SW480 (cell line): ENCODE data around the gene PACSIN1.
A peak's percentile ranks its signal among the peaks of the same experiment; 100 is the strongest.
"Not testable (repeated sequence)": the region's sequence is repeated elsewhere in the genome, so short reads cannot be mapped to it uniquely, and the experiment has no call there.

Experiments
- DNase-seq: peaks from one replicate; pipeline ENCODE4 v3.0.0-alpha.2; 2016; ENCODE audit warnings: low spot score

The PACSIN1 gene

DNA sequence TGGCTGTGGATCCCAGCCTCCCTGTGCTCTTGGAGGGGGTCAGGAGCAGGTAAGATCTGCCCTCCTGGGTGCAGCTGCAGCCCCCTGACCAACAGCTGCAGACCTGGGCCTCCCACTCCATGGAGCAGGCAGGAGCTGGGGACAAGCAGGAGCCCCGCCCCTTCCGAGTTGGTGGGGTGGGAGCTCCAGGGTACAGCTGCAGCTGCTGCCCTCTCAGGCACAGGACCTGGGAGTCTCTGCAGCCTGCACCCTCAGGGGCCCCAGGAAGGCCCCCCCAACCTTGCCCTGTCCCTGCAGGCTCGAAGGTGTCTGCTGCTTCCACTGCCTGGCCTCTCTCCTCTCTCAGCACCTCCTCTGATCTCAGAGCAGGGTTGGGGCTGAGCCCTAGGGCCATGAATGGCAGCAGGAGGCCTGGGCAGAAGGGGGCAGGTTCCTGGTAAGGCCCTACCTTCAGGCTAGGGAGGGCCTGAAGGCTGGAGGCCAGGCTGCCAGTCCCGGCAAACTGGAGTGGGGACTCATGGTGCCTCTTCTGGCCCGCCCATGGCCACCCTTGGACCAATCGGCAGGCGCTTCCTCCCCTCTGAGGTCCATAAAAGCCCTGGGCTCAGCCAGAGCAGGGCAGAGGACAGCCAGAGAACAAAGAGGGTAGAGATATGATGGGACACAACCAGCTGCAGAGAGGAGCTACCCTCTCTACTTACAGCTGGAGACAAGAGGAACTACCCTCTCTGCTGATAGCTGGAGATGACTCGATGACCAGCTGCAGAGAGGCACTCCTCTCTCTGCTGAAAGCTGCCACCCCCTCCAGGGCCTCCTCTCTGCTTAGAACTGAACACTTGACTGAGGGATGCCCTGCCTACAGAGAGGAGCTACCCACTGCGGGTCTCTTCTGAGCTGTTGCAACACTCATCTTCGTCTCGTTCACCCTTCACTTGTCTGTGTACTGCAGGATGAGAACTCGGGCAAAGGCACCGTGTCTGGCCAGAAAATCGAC, 7.8 kb upstream of the PACSIN1 start:
- no peak for DNase-seq

GRCh38 chr6:34459899-34460593, 5.8 kb upstream of the PACSIN1 start:
- DNase-seq: peak; percentile 13

- no peak for DNase-seq
These were observed 4.9 kb upstream of the PACSIN1 start for GRCh38 chr6:34460796-34461507.

DNA sequence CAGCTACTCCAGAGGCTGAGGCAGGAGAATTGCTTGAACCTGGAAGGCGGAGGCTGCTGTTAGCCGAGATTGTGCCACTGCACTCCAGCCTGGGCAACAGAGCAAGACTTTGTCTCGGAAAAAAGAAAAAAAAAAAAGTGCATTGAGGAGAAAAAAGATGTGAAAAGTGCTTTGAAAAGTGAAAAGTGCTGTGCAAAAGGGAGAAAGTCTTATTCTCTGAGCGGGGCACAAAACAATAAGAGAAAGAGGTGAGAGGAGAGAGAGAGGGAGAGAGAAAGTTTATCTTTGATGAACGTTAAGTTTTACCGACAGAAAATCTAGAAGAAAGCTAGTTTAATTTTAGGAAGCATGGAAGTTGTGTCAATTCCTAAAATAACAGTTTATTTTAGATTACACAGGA, 3.9 kb upstream of the PACSIN1 start:
- DNase-seq: no peak

GRCh38 chr6:34462551-34462971, 3.3 kb upstream of the PACSIN1 start:
- DNase-seq: peak; percentile 70

DNA sequence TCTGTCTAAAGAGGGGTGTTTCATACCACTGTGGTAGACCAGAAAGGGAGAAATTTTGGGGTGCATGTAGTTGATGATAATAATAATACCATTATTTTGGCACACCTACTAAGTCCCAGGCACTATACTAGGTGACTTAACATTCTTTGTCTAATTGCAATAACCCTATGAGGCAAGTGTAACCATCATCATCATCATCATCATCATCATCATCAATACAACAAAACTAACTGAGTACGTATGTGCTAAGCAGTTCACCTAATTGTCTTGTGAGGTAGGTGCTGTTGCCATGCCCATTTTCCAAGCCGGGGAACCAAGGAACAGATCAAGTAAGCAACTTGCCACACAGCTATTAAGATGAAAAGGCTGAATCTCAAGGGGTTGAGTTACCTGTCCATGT, 2.6 kb upstream of the PACSIN1 start:
- no peak for DNase-seq

DNA sequence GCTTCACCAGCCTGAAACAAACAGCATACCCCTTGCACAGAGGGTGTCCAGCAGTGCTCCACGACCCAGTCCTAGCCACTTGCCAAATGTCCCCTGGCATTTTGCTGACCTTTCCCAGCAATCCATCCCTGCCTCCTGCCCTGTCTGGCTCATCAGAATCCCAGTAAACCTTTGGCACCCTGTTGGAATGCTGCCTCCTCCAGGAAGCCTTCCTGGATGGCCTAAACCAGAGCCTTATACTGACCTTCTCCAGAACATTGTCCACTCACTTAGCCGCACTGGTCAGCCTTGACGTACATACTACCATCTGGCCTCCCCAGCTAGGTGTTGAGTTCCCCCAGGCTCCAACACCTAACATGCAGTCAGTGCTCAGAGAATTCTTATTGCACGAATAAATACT, 2.0 kb upstream of the PACSIN1 start:
- DNase-seq: no peak

DNA sequence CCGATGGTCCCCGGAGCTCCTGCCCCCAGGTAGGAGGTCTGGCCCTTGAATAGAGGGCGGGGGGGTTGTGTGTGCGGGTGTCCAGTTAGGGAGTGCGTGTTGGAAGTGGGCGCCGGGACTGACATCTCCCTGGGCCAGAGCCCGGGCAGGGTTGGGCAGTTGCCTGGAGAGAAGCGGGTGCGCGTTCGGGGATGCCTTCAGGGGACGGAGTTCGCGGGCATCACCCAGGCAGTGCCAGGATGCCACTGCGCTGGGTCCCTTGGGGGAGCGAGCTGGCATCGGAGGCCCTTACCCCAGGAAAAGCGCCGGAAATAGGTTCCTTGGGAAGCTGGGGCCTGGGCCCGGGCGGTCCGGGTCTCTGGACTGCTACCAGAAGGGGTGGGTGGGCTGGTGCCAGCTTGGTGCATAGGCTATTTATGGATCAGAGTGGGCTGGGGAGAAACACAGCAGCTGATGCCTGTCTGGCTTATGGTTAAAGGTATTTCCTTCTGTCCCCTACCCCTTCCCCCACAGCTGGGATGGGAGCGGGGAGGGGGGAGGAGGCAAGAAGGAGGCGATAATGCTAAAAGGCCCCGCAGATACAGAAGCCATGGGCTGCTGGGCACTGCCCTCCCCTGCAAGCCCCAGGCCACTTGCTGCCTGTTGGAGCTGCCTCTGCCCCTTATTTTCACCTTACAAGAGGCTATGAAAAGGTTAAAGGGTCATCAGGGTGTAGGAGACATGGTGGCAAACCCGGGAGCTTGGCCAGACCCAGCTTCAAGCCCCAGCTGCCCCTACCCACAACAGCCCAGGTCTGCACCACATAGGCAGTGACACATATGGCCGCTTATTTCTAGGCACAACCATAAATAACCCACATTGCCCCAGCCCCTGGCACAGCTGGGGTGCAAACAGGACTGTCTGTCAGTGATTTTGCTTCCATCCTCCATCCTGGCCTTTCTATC, 638 bp downstream of the PACSIN1 start:
- DNase-seq: no peak

- DNase-seq: no peak
These were observed 2.6 kb downstream of the PACSIN1 start for GRCh38 chr6:34468378-34468892.

DNA sequence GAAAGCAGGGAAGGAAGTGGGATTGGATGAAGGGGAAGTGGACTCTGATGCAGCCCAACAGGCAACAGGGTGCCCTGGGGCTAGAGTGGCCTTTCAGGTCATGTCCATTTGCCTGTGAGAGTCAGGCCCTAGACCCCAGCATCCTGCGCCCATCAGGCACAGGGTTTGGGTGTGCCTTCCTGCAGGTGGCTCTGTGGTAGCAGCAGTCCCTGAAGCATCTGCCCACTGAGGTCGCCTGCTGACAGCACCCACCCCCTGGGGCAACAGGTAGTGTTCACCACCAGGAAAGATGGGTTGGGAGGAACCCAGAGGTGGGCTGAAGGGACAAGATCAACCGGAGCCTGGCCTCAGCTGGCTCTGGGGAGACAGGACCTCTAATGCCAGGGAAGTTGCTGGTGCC, 3.6 kb downstream of the PACSIN1 start:
- DNase-seq: no peak

- no peak for DNase-seq
These were observed 6.5 kb downstream of the PACSIN1 start for GRCh38 chr6:34472425-34472824.

GRCh38 chr6:34473967-34474366, 8.1 kb downstream of the PACSIN1 start:
- no peak for DNase-seq

DNA sequence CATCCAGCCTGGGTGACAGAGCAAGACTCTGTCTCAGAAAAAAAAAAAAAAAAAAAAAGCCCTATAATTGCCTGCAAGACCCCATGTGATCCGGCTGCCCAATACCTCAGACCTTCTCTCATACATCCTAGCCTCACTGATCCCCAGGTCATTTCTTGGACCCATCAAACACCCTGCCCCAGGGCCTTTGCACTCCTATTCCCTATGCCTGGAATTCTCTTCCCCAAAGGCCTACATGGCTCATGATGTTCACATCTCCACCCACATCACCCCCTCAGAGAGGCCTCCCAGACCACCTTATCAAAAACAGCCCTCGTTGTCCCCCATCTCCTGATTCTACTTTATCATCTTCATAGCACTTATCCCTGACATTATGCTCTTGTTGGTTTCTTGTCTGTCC, 8.9 kb downstream of the PACSIN1 start:
- no peak for DNase-seq

- no peak for DNase-seq
These were observed 9.4 kb downstream of the PACSIN1 start for GRCh38 chr6:34475238-34475682.

GRCh38 chr6:34475767-34476328, 10.0 kb downstream of the PACSIN1 start:
- no peak for DNase-seq

GRCh38 chr6:34476447-34476846, 10.6 kb downstream of the PACSIN1 start:
- DNase-seq: no peak

- no peak for DNase-seq
These were observed 11.0 kb downstream of the PACSIN1 start for GRCh38 chr6:34476921-34477320.

GRCh38 chr6:34478796-34479195, 12.9 kb downstream of the PACSIN1 start:
- DNase-seq: no peak

GRCh38 chr6:34483781-34484180, 17.9 kb downstream of the PACSIN1 start:
- DNase-seq: not testable (repeated sequence)

DNA sequence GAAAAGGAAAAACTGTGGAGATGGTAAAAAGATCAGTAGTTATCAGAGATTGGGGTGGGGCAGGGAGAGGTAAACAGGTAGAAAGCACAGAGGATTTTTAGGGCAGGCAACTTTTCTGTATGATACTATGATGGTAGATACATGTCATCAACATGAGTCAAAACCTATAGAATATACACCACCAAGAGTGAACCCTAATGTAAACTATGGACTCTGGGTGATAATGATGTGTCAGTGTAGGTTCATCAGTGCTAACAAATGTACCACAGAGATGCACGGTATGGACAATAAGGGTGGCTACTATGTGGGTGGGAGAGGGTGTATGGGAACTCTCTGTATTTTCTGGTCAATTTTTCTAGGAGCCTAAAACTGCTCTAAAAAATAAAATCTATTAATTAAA, 18.5 kb downstream of the PACSIN1 start:
- DNase-seq: no peak

GRCh38 chr6:34484899-34485298, 19.0 kb downstream of the PACSIN1 start:
- peak; percentile 72 for DNase-seq
